B cell (primary cell): ENCODE data around the gene HTRA1.

Experiments
- CTCF ChIP-seq: fragments of 200-600 bp; IDR thresholded peaks from one replicate; pipeline ENCODE4 v1.8.0; 2022; ENCODE audit warnings: antibody characterized with exemption, mild to moderate bottlenecking
- EZH2 ChIP-seq: IDR thresholded peaks from 2 replicates; pipeline ENCODE4 v1.6.1; 2012; ENCODE audit warnings: borderline replicate concordance, low read depth, mild to moderate bottlenecking, moderate library complexity, low read length; ENCODE audit not compliant: insufficient read depth, poor library complexity, severe bottlenecking

- TF ChIP-seq EZH2 (no peak), CTCF (no peak)
Observed at GRCh38 chr10:122469848-122470247, 8.5 kb downstream of the HTRA1 start.
